Aorta (tissue), 5 donors: ENCODE measurements around the gene DMRTB1. TPM values are rescaled to one million over a fixed set of nuclear protein-coding genes. Genes with fewer than 3 reads are reported as not detected.

Source experiments
- ATAC-seq: fragments of 200-7000 bp; cut with Tn5 transposase; one replicate; pipeline ENCODE4 v1.9.1; 2022; ENCODE audit warnings: moderate library complexity; ENCODE audit not compliant: low FRiP score
- DNase-seq, 2 donors: peaks; one replicate each; pipeline ENCODE4 v3.0.0-alpha.2; 2020
- H3K27ac ChIP-seq, 2 donors: one replicate each; pipeline ENCODE4 v1.5.1; 2013; ENCODE audit warnings: low read length in 2 of 2, mild to moderate bottlenecking in 2 of 2, moderate library complexity in 2 of 2, control low read depth in 1 of 2, inconsistent platforms in 1 of 2, low read depth in 1 of 2
- H3K27me3 ChIP-seq, 2 donors: one replicate each; pipeline ENCODE4 v1.6.1; 2013; ENCODE audit warnings: control low read depth in 1 of 2, low read length in 1 of 2, mild to moderate bottlenecking in 1 of 2, moderate library complexity in 1 of 2; ENCODE audit not compliant: insufficient read depth in 2 of 2, control insufficient read depth in 1 of 2
- H3K36me3 ChIP-seq, 2 donors: one replicate each; pipeline ENCODE4 v1.6.1; 2013; ENCODE audit warnings: control low read depth in 1 of 2, low read length in 1 of 2, mild to moderate bottlenecking in 1 of 2; ENCODE audit not compliant: insufficient read depth in 2 of 2, control insufficient read depth in 1 of 2
- H3K4me1 ChIP-seq, 2 donors: one replicate each; pipeline ENCODE4 v1.6.1; 2013; ENCODE audit warnings: low read length in 2 of 2, control low read depth in 1 of 2, mild to moderate bottlenecking in 1 of 2, moderate library complexity in 1 of 2; ENCODE audit not compliant: insufficient read depth in 2 of 2, control insufficient read depth in 1 of 2
- H3K4me3 ChIP-seq, 2 donors: one replicate each; pipeline ENCODE4 v1.5.1; 2013; ENCODE audit warnings: low read length in 2 of 2, control low read depth in 1 of 2, mild to moderate bottlenecking in 1 of 2
- H3K9me3 ChIP-seq: one replicate; pipeline ENCODE4 v1.6.1; 2013; ENCODE audit warnings: mild to moderate bottlenecking, low read length; ENCODE audit not compliant: control insufficient read depth
- WGBS, 2 donors: extraction: QIAGEN DNeasy Blood & Tissue Kit; methylation state at CpG; one replicate each; pipeline ENCODE4 v1.1.7; 2013; 5-methylcytosine and 5-hydroxymethylcytosine counted together
- intact Hi-C, 2 donors: fragments of 100-400 bp; cut with DNase I; formaldehyde crosslinking; loops; one replicate each; pipeline versions ENCODE4 v1.14.2 to v1.15.0; 2022
- polyA plus RNA-seq, 2 donors: library from polyadenylated mRNA; stranded (reverse); fragments of 200-250 nt; gene quantifications; one replicate each; pipeline ENCODE4 v1.2.3, GENCODE V29; 2013
- total RNA-seq, 2 donors: library from RNA; stranded (reverse); fragmentation: NEBNext Ultra II Directional; extraction: Animal tissue kit (Norgen Biotek cat#: 25700); gene quantifications; one replicate each; pipeline ENCODE4 v1.2.1, GENCODE V29; 2021
- donor health status: healthy with polysubstance abuse.
- donor health status: Bipolar disorder and iron deficiency.
- donor health status: DM: no; HTN: no; CAD: no.
- donor health status: DM: no; HTN: no; CAD: no.
- donor health status: DM: yes; HTN: yes; CAD: no.

DMRTB1 gene
- total and polyA plus RNA-seq, 4 donors, result not detected

- DNase-seq (no peak), ATAC-seq (no peak)
- Histone ChIP-seq H3K36me3 (no peaks in the 10 kb centered on the region), H3K9me3 (no peaks in the 10 kb centered on the region), H3K4me3 (no peak overlapping the region), H3K27ac (no peak overlapping the region), H3K4me1 (no peaks in the 10 kb centered on the region), H3K27me3 (no peaks in the 10 kb centered on the region)
- 70% methylated on average over 21 to 22 of the region's 22 CpGs for WGBS, 2 donors
- intact Hi-C loops, result no loop called here
These were observed 53.9 kb downstream of the DMRTB1 start for GRCh38 chr1:53512807-53513755.

GRCh38 chr1:53513846-53514245 lies 54.6 kb downstream of the DMRTB1 start:
- 96% methylated on average over 7 of the region's 7 CpGs for WGBS, 2 donors
- ATAC-seq (no peak), DNase-seq (no peak)
- no peaks in the 10 kb centered on the region for H3K27me3 ChIP-seq
- intact Hi-C loops, result no loop called here
- no peaks in the 10 kb centered on the region for H3K4me1 ChIP-seq
- no peak overlapping the region for H3K4me3 ChIP-seq
- H3K36me3 ChIP-seq, result no peaks in the 10 kb centered on the region
- H3K27ac ChIP-seq, result no peak overlapping the region
- no peaks in the 10 kb centered on the region for H3K9me3 ChIP-seq

DNA sequence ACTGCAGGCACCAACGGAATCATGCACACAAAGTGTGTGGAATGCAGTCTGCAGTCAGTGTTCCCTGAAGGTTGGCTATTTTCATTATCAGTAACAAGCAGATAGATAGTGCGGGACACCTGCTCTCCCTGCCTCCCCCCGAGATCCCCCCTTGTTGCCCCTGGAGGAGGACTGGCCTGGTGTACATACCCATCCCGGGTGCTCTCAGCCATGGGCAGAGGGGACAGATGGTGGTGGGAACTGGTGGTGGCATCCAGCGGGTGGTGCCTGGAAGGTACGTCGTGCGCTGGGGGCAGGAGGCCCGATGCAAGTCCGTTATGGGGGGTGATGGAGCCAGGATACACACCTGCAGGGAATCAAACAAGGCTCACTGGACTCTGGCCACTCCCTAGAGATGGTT lies 55.2 kb downstream of the DMRTB1 start:
- no peaks in the 10 kb centered on the region for H3K27me3 ChIP-seq
- no peaks in the 10 kb centered on the region for H3K36me3 ChIP-seq
- ATAC-seq, result no peak
- WGBS, 2 donors, result 91 to 98% methylated on average over 10 of the region's 10 CpGs
- no peak overlapping the region for H3K4me3 ChIP-seq
- intact Hi-C loops, result no loop called here
- no peaks in the 10 kb centered on the region for H3K9me3 ChIP-seq
- no peak overlapping the region for H3K27ac ChIP-seq
- no peaks in the 10 kb centered on the region for H3K4me1 ChIP-seq
- DNase-seq, result no peak

DNA sequence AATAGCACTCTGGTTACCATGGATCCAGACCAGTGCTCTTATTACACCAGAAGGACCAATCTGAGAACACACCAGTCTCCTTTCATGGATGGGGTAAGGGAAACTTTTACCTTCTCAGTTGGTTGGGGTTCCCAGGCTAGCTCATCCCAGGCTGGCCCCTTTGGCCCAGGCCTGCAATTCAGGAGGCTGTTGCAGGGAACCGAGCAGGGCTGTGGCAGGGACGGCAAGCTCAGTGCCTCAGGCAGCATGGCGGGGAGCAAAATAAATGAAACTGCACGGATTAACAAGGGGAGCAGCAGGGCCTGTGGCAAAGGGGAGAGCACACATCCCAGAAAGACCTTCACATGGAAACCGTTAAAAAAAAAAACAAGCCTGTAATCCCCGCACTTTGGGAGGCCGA lies 57.0 kb downstream of the DMRTB1 start:
- H3K9me3 ChIP-seq, result no peaks in the 10 kb centered on the region
- intact Hi-C loops, result no loop called here
- no peak overlapping the region for H3K27ac ChIP-seq
- DNase-seq, result no peak
- H3K27me3 ChIP-seq, result no peaks in the 10 kb centered on the region
- no peaks in the 10 kb centered on the region for H3K36me3 ChIP-seq
- H3K4me1 ChIP-seq, result no peaks in the 10 kb centered on the region
- no peak overlapping the region for H3K4me3 ChIP-seq
- 98 to 99% methylated on average over 7 of the region's 7 CpGs for WGBS, 2 donors
- no peak for ATAC-seq

Other genes with a start within 250 kb of the DMRTB1 start
- gene CZIB, start 238.8 kb upstream of the DMRTB1 start, total RNA-seq, result 10 to 100 TPM; 45.6 to 66.5 TPM
- gene CZIB, start 238.8 kb upstream of the DMRTB1 start, polyA plus RNA-seq, result 100 to 1,000 TPM in 1 of 2 donors, 10 to 100 TPM in 1; 89.7 to 126 TPM
- 10 to 100 TPM; 26.7 to 32.0 TPM for gene MAGOH, start 220.9 kb upstream of the DMRTB1 start, total RNA-seq
- 10 to 100 TPM; 46.3 to 65.2 TPM for gene MAGOH, start 220.9 kb upstream of the DMRTB1 start, polyA plus RNA-seq
- 10 to 100 TPM in 1 of 2 donors, 1 to 10 TPM in 1; 8.1 to 12.3 TPM for gene LRP8, start 131.3 kb upstream of the DMRTB1 start, total RNA-seq
- 1 to 10 TPM; 1.1 to 3.6 TPM for gene LRP8, start 131.3 kb upstream of the DMRTB1 start, polyA plus RNA-seq